ENCODE data around the gene PSMA8.
"Not testable (repeated sequence)": the region's sequence is repeated elsewhere in the genome, so short reads cannot be mapped to it uniquely, and the experiment has no call there.

PSMA8 gene

GRCh38 chr18:26133652-26134051 is at the start of gene PSMA8:
Gene PSMA8, plus strand, starts transcription at chr18:26133869. Its CDS starts 97 bp downstream, at chr18:26133966.
- DNase-seq = peak in 2 of 3 donors; percentile 13 to 38

GRCh38 chr18:26085056-26085455 is 48.6 kb upstream of the PSMA8 start:
- no peak for DNase-seq

- DNase-seq = no peak
Measured at GRCh38 chr18:26086959-26087358, 46.7 kb upstream of the PSMA8 start.

GRCh38 chr18:26088487-26088886 is 45.2 kb upstream of the PSMA8 start:
- DNase-seq = peak in 2 of 3 donors; percentile 10 to 20

- DNase-seq = peak; percentile 5 to 45 (median 35)
Measured at GRCh38 chr18:26089293-26090129, 44.2 kb upstream of the PSMA8 start.

GRCh38 chr18:26090130-26091046 is 43.3 kb upstream of the PSMA8 start, which contains the start of gene SS18:
Gene SS18, minus strand, starts transcription at chr18:26090613. Its CDS starts 44 bp downstream, at chr18:26090569.
- DNase-seq = peak; percentile 97

GRCh38 chr18:26091047-26091630 is 42.5 kb upstream of the PSMA8 start:
- no peak for DNase-seq

GRCh38 chr18:26096852-26097251 is 36.8 kb upstream of the PSMA8 start:
- no peak for DNase-seq

- no peak for DNase-seq
Measured at GRCh38 chr18:26097563-26097962, 36.1 kb upstream of the PSMA8 start.

- DNase-seq = peak in 1 of 3 donors; percentile 19
Measured at GRCh38 chr18:26103579-26103978, 30.1 kb upstream of the PSMA8 start.

GRCh38 chr18:26104035-26104434 is 29.6 kb upstream of the PSMA8 start:
- DNase-seq = no peak

- no peak for DNase-seq
Measured at GRCh38 chr18:26119246-26119645, 14.4 kb upstream of the PSMA8 start.

- no peak for DNase-seq
Measured at GRCh38 chr18:26121476-26121875, 12.2 kb upstream of the PSMA8 start.

GRCh38 chr18:26121994-26122393 is 11.7 kb upstream of the PSMA8 start:
- not testable (repeated sequence) for DNase-seq

- DNase-seq = no peak
Measured at GRCh38 chr18:26127786-26128185, 5.9 kb upstream of the PSMA8 start.

- not testable (repeated sequence) for DNase-seq
Measured at GRCh38 chr18:26128192-26128591, 5.5 kb upstream of the PSMA8 start.

- DNase-seq = no peak
Measured at GRCh38 chr18:26134107-26134506, 438 bp downstream of the PSMA8 start.

GRCh38 chr18:26135548-26135947 is 1.9 kb downstream of the PSMA8 start:
- no peak for DNase-seq

GRCh38 chr18:26157326-26157725 is 23.7 kb downstream of the PSMA8 start:
- DNase-seq = no peak

- DNase-seq = peak in 1 of 3 donors; percentile 16
Measured at GRCh38 chr18:26159353-26159752, 25.7 kb downstream of the PSMA8 start.

- DNase-seq = no peak
Measured at GRCh38 chr18:26164571-26164970, 30.9 kb downstream of the PSMA8 start.

GRCh38 chr18:26167592-26167991 is 33.9 kb downstream of the PSMA8 start:
- not testable (repeated sequence) for DNase-seq

GRCh38 chr18:26175481-26175880 is 41.8 kb downstream of the PSMA8 start:
- DNase-seq = no peak

All from suppressor macrophage treated with lipopolysaccharide for 1 hour (primary cell).